K562 (cell line): Measurements from ENCODE around the gene METRNL. TPM values are rescaled to one million over a fixed set of nuclear protein-coding genes. Genes with fewer than 3 reads are reported as not detected.

Experiments used
- ARHGAP35 ChIP-seq: fragments of 450-650 bp; IDR thresholded peaks from 2 replicates; pipeline ENCODE4 v1.6.1; 2018; ENCODE audit not compliant: partially characterized antibody
- CHD2 ChIP-seq: IDR thresholded peaks from 2 replicates; pipeline ENCODE4 v1.6.1; 2011; ENCODE audit warnings: low read depth, low read length
- DEAF1 ChIP-seq: fragments of 450-650 bp; formaldehyde crosslinking; IDR thresholded peaks from 2 replicates; pipeline ENCODE4 v1.4.0; 2020; ENCODE audit warnings: mild to moderate bottlenecking, moderate library complexity
- TAF9B ChIP-seq: fragments of 450-650 bp; IDR thresholded peaks from 2 replicates; pipeline ENCODE4 v1.6.1; 2018; ENCODE audit warnings: mild to moderate bottlenecking; ENCODE audit not compliant: partially characterized antibody
- THRB ChIP-seq: fragments of 450-650 bp; formaldehyde crosslinking; conservative IDR thresholded peaks from 2 replicates; pipeline ENCODE4 v1.4.0; 2022; ENCODE audit warnings: mild to moderate bottlenecking, missing genetic modification characterization
- VEZF1 ChIP-seq: fragments of 200-800 bp; sonication (Bioruptor generic); IDR thresholded peaks from 2 replicates; pipeline ENCODE4 v1.6.1; 2017; ENCODE audit warnings: missing genetic modification characterization, missing compliant biosample characterization
- ZNF444 ChIP-seq: fragments of 250-450 bp; sonication (Bioruptor Pico); IDR thresholded peaks from 2 replicates; pipeline ENCODE4 v1.4.0; 2020; ENCODE audit warnings: mild to moderate bottlenecking, moderate library complexity
- polyA plus RNA-seq, 8 experiments: library from polyadenylated mRNA; depleted of rRNA in 4 of 8; stranded (reverse) in 5 of 8; unstranded in 3 of 8; fragments of >200 nt; fragmentation: Nextera tagmentation in 2 of 8; fragmentation: Illumina TruSeq in 1 of 8; extraction: Ambion mirVana in 2 of 8; extraction: Trizol in 1 of 8; gene quantifications; 2 replicates each; pipeline versions ENCODE4 v1.2.1 to v1.2.3, GENCODE V29; 2011 to 2014; ENCODE audit warnings: inconsistent platforms in 1 of 8, missing spikeins in 1 of 8
- total RNA-seq, 7 experiments: library from RNA; depleted of rRNA in 6 of 7; stranded (reverse); fragments of >200 nt in 6 of 7; fragmentation: Illumina TruSeq in 2 of 7; extraction: Trizol in 2 of 7; gene quantifications; 2 replicates each; pipeline versions ENCODE4 v1.2.1 to v1.2.3, GENCODE V29; 2011 to 2021; ENCODE audit warnings: low replicate concordance in 1 of 7

The METRNL gene
- total and polyA plus RNA-seq, 9 of the 15 experiments (the other 6 are each of a cell fraction or from before 2014, with no cell fraction given), result 0.17 to 31.8 (median 2.9) TPM

- no peak for TF ChIP-seq DEAF1
- TF ChIP-seq CHD2, result no peak
- TF ChIP-seq ARHGAP35, result no peak
- TF ChIP-seq THRB (CRISPR knock-in tag), result no peak
- TF ChIP-seq VEZF1 (CRISPR knock-in tag), result no peak
- no peak for TF ChIP-seq ZNF444 (CRISPR knock-in tag)
- TF ChIP-seq TAF9B, result no peak
These were observed 43.7 kb upstream of the METRNL start (continued) for GRCh38 chr17:83035722-83036121.
